Body of pancreas (tissue), 4 donors: ENCODE measurements around the gene RPL3.
"Not testable (repeated sequence)": the region's sequence is repeated elsewhere in the genome, so short reads cannot be mapped to it uniquely, and the experiment has no call there.

Experiments used
- POLR2A ChIP-seq, 3 donors: fragments of 450-650 bp; IDR thresholded peaks; one replicate each; pipeline ENCODE4 v1.6.1; 2016; ENCODE audit warnings: antibody characterized with exemption in 3 of 3, mild to moderate bottlenecking in 2 of 3
- TF ChIP-seq, protein P1 (sequence below), 7 experiments: fragments of 450-650 bp in 4 of 7; fragments of 200-600 bp in 3 of 7; sonication (generic) in 3 of 7; IDR thresholded peaks; one replicate each; pipeline ENCODE4 v1.5.1; 2016 to 2019; ENCODE audit warnings: antibody characterized with exemption in 7 of 7

DNA sequence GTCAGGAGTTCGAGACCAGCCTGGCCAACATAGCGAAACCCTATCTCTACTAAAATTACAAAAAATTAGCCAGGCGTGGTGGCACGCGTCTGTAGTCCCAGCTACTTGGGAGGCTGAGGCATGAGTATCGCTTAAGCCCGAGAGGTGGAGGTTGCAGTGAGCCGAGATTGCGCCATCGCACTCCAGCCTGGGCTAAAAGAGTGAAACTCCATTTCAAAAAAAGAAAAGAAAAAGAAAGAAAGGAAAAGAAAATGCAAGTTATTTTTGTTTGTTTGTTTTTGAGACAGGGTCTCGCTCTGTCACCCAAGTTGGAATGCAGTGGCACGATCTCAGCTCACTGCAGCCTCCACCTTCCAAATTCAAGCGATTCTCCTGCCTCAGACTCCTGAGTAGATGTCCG lies 36.4 kb upstream of the RPL3 start:
- TF ChIP-seq POLR2A (IDR thresholded peaks at IDR 0.05), result not testable (repeated sequence)
- TF ChIP-seq, protein P1, sequence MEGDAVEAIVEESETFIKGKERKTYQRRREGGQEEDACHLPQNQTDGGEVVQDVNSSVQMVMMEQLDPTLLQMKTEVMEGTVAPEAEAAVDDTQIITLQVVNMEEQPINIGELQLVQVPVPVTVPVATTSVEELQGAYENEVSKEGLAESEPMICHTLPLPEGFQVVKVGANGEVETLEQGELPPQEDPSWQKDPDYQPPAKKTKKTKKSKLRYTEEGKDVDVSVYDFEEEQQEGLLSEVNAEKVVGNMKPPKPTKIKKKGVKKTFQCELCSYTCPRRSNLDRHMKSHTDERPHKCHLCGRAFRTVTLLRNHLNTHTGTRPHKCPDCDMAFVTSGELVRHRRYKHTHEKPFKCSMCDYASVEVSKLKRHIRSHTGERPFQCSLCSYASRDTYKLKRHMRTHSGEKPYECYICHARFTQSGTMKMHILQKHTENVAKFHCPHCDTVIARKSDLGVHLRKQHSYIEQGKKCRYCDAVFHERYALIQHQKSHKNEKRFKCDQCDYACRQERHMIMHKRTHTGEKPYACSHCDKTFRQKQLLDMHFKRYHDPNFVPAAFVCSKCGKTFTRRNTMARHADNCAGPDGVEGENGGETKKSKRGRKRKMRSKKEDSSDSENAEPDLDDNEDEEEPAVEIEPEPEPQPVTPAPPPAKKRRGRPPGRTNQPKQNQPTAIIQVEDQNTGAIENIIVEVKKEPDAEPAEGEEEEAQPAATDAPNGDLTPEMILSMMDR (IDR thresholded peaks at IDR 0.05), result not testable (repeated sequence)
